ENCODE measurements around the gene ZBTB14.

- TF ChIP-seq FOXM1 (IDR thresholded peaks at IDR 0.05; ENCODE audit: borderline replicate concordance) = no peak
- no peak for TF ChIP-seq SP1 (IDR thresholded peaks at IDR 0.05)
- TF ChIP-seq ELF4 (IDR thresholded peaks at IDR 0.05) = no peak
- no peak for TF ChIP-seq PKNOX1 (IDR thresholded peaks at IDR 0.05)
- no peak for TF ChIP-seq HDGF (IDR thresholded peaks at IDR 0.05; ENCODE audit: borderline replicate concordance)
- no peak for TF ChIP-seq FOXK2 (IDR thresholded peaks at IDR 0.05)
- TF ChIP-seq FOXA1 (IDR thresholded peaks at IDR 0.05) = no peak
- TF ChIP-seq BHLHE40 (IDR thresholded peaks at IDR 0.05; ENCODE audit: borderline replicate concordance) = no peak
- no peak for TF ChIP-seq L3MBTL2 (conservative IDR thresholded peaks at IDR 0.05)
Observed at GRCh38 chr18:5276947-5277346, 18.6 kb downstream of the ZBTB14 start.

All from HEK293T (cell line).